CD1c-positive myeloid dendritic cell (primary cell): ENCODE results near the gene LTBP2.

ENCODE experiments used
- DNase-seq: peaks from one replicate; pipeline ENCODE4 v3.0.0-alpha.2; 2016; ENCODE audit errors: extremely low spot score

Gene LTBP2

DNA sequence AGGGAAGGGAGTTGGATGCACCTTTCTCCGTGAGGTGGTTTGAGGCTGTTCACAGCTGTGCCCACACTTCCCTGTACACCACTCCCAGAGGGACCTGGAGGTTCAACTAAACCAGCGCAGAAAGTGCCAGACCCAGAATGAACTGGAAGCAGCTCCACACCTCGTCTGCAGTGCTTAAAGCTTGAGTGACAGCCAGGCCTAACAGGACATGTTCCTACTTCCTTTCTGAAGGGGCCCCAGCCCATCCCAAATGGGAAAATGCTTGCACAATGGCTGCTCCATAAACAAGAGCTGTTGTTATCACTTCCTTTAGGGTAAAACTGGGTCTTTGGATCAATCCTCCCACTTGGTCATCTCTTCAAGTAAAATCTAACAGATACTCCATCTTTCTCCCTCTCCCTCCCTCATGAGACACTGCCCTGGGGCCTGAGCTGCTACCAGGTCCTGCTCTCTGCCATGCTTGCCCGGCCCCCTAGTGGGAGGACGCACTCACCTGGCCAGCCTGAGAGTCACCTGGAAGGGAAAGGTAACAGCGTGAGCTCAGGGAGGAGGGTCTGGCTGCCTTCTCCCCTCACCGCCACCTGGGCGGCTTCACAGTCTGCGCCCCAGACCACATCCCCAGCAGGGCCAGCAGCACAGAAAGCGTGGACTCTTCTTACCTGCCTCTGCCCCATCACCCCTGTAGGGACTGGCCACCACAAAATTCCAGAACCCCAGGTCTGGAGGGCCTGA is 85.0 kb downstream of the LTBP2 start:
- DNase-seq, result no peak

DNA sequence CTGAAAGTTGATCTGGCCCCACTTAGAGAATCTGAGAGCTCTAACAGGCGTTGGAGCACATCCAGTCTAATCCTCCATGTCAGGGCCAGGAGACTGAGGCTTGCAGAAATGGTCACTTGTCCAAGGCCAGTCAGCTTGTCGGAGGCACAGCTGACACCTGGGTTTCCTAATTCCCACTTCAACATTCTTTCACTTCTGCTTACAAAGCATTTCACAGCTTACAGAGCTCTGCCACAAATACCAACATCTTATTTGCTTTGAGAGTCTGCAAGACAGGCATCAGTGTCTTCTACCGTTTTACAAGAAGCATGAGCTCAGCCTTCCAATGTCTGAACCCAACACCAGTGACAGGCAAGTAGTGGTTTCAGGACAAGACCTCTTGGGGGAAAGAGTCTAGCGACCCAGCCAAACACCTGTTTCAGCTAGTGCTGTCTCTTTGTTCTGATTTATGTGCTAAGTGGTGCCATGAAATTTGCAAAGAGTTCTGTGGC is 86.6 kb downstream of the LTBP2 start:
- no peak for DNase-seq

DNA sequence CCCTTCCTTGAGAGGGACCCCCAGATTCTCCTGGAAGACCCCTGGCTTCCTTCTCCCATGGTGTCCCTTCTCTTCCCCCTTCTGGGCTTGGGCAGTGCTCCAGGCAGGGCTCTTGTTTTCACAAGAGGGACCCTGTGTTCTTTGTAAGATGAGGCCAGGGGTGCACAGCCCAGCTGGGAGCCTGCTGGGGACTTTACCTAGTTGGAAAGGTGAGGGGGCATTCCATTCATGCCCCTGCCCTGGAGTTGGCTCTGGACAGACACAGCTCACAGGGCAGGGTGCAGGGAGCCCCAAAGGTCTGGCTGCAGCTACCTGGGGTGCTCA is 87.3 kb downstream of the LTBP2 start:
- no peak for DNase-seq

DNA sequence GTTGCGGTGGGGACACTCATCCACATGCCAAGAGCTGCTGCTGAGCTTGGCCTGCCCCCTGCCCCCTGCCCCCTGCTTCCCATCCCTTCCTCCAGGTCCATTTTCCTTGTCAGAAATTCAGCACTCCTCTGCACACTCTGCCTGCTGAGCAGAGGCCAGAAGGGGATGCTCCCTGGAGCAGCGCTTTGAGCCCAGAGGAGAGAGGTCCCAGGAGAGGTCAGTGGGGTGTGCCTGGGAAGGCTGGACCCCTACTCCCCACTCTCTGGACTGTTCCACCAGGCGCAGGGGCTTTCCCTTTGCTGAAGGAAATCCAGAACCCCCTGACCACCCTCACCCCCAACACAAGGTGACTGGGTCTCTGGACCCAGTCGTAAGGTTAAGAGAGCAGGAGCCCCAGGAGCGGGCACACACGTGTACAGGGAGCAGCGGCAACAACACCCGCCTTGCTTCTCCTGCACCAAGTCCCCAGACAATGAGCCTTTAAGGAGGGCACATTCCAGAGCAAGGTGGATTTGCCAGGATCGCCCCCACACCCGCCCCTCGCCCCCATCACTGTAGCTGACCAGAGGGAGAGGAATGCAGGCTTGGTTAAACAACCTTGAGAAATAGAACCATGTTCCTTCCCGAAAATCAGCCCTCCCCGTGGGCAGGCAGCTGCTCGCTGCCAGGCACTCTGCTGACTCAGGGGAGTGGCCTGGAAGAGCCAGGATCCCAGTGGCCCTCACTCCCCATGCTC is 87.8 kb downstream of the LTBP2 start:
- DNase-seq, result no peak

DNA sequence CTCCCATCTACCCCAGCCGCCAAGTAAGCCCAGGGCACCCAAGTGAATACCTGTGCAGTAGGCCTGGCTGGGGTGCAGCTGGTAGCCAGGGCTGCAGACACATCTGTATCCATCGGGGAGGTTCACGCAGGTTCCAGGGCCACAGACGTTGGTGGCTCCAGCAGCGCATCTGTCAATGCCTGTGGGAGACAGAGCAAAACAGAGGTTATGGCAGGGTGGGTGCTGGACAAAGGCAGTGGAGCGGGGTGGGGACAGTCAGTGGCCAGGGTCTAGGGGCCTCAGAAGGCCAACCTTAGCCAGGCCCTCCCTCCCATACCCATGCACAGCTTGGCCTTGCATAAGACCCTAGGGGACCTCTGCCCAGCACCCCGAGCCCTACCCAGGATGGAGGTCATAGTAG is 89.3 kb downstream of the LTBP2 start:
- DNase-seq, result no peak

DNA sequence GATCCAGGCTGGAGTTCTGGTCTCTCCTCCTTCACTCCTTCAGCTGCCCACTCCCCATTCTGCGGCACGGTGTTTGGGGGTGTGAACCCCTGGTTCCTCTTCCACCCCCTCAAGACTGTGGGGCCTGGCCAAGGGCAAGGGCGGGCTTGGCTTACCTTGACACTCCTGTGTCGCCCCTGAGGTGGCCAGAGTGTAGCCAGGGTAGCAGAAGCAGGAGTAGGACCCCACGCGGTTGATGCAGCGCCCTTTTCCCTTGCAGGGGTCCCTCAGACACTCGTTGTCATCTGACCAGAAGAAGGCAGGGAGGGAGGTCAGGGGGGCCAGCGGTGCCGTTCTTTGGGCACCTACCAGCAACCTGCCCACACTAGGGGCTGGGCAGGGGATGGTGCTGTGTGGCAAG is 90.3 kb downstream of the LTBP2 start:
- DNase-seq, result no peak

GRCh38 chr14:74519316-74520074 is 92.5 kb downstream of the LTBP2 start:
- DNase-seq, result no peak

DNA sequence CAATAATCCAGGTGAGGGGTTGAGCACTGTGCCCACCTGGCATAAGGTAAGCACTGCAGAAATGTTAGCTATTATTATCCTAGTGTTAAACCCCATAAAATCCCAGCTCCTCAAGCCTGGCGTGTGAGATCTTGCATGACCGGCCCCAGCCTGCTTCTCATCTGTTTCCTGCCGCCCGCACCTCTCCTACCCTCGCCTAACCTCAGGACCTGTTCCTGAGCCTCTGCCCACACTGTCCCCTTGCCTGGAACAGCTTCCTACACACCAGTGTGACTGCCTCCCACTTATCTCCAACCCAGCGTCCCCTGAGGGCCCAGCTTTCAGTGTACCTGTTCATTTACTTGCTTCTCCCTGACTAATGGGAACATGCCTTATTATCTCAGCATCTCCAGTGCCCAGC is 93.8 kb downstream of the LTBP2 start:
- no peak for DNase-seq

DNA sequence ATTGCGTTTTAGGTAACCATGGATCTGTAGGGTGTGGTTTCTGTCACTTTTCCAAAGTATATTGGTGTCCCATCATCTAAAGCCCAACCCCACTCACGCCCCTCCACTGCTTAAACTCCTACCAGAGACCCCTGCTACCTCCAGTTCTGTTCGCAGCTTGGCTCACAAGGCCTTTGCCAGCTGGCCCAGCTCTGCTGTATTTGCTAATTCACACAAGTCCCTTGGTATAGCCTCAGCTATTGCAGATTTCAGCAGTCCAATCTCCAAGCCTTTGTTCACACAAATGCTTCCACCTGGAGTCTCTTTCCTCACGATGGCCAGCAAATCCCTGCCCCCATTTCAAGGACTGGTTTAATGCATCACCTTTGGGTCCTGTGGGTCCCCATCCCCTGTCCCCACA is 94.3 kb downstream of the LTBP2 start:
- no peak for DNase-seq

DNA sequence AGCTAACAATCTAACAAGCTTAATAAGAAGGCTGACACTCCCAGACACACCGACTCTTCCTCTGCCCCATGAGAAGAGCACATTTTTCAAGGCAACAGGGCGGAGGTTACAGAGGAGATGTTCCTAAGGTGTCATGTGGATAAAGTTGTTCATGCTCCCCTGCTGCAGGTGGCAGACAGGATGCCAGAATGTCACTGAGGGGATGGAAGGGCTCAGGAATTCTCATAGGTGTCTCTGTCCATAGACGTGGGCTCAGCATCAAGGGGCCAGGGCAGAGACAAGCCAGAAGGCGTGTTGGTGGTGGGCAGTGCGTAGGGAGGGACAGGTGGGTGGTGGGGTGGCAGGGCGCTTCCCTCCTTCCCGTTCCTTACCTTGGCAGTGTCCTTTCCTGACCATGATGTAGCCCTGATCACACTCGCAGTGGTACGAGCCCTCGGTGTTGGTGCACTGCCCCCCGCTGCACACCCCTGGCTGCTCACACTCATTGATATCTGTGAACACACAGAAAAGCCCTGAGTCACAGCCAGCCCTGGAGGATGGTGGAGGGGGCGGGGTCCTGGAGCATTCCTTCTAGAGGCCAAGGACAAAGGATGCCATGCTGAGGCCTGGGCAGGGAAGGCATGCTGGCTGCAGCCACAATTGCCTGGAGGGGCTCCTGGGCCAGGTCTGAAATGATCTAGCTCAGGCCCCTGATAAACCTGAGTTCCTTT is 95.4 kb downstream of the LTBP2 start:
- no peak for DNase-seq

- DNase-seq, result no peak
These were observed 96.1 kb downstream of the LTBP2 start for GRCh38 chr14:74515891-74516412.

DNA sequence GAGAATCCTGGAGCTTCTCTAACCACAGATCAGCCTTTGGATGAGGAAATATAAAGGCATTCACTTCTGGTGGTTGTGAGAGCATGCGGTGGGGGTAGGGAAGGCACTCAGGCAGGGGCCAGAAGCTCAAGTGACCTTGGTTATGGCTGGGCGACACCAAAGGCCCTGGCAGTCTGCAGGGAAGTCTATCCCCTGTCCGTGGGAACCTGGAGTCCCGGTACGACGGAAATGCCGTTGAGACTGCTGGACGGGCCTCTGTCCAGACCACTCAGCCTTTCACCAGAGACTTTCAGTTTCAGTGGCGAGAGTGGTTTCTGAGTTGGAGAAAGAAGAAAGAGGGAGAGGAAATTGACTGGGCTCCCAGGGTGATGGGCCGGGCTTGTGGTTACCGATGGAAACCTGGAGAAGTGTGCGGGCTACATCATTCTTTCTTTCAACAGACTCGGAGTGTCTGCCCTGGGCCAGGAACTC is 97.5 kb downstream of the LTBP2 start:
- DNase-seq, result peak; percentile 10

GRCh38 chr14:74511966-74512830 is 99.8 kb downstream of the LTBP2 start:
- peak; percentile 44 for DNase-seq

DNA sequence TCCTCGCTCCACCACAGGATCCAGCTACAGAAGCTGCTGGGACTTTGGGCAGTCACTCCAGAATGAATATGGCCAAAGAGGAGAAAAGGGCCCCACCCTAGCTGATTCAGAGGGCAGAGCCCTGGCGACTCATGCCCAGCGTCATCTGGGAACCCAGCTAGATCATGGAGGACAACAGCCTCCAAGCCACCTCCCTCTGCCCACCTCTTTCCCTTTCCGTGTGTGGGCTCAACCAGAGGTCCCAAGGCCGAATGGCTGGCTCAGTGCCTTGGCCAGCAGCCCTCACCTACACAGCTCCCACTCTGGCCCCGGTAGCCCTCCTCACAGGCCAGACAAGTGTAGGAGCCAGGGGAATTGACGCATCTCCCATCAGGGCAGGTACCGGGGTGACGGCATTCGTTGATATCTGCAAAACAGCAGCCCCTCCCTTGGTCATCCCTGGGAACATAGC is 101.1 kb downstream of the LTBP2 start:
- peak; percentile 28 for DNase-seq

DNA sequence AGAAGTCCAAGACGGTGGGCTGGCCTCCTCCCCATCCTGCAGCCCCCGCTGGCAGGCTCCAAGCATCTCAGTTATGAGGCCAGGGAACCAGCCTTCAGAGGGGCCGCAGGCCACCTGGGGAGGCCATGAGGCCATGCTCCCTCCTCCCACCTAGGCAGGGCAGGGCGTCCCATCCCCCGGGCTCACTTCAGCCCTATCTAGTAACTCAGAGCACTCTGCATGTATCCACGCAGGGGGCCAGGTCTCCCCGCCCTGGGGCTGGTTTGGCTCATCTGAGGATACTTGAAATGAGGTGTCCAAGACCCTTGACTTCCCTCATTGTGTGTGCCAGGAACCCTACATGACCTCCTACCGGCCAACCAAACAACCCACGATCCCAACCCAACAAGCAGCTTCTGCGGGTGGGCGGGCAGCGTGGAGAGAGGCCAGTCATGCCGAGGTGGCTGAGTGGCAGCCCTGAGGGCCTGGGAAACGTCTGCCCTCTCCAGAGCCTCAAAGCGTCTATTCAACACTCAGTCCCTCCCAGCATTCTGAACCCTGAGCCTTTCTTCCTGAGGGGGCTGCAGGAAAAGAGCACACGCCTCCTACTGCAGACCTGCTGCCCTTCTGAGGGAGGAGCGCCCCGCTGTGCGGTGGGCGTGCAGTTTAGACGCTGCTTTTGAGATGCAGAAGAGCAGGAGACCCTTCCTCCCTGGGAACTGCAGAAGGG is 101.7 kb downstream of the LTBP2 start:
- DNase-seq, result no peak

GRCh38 chr14:74509587-74510222 is 102.3 kb downstream of the LTBP2 start:
- DNase-seq, result no peak

DNA sequence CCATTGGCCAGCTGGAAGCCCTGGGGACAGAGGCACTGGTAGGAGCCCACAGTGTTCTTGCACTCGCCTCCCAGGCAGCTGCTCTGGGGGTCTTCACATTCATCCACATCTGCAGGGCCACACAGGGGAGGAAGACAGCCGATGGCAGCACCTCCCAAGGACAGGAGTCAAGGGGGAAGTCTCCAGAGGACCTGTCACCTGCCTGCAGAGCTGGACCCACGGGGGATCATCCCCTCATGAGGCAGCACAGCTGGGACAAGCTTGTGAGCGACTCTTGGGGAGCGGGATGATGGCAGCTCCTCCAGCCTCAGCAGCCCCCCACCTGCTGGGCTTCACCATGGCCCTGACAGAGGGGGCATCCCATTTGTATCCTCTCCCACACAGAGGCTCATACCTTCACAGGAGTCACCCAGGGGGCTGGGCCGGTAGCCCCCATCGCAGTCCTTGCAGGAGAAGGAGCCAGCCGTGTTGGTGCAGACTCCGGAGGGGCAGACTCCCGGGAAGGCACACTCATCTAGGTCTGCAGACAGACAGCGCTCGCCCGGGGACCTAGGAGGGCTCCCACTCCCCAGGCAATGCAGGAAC is 103.1 kb downstream of the LTBP2 start:
- DNase-seq, result no peak

- DNase-seq, result no peak
These were observed 103.7 kb downstream of the LTBP2 start for GRCh38 chr14:74508292-74508731.

GRCh38 chr14:74507840-74508239 is 104.2 kb downstream of the LTBP2 start:
- no peak for DNase-seq
